Progenitor cell of endocrine pancreas (in vitro differentiated cells): Measurements from ENCODE around the gene CISH. TPM values are rescaled to one million over a fixed set of nuclear protein-coding genes. Genes with fewer than 3 reads are reported as not detected.

ENCODE experiments used
- DNase-seq: peaks from one replicate; pipeline ENCODE4 v3.0.0; 2021; ENCODE audit warnings: low spot score; ENCODE audit not compliant: unreplicated experiment
- H3K27ac Mint-ChIP-seq: 2 replicates; pipeline ENCODE4 v1.8.0; 2021; ENCODE audit warnings: mild to moderate bottlenecking, moderate library complexity, mixed read lengths
- H3K27me3 Mint-ChIP-seq: 2 replicates; pipeline ENCODE4 v1.8.0; 2021; ENCODE audit warnings: mixed read lengths
- H3K36me3 Mint-ChIP-seq: 2 replicates; pipeline ENCODE4 v1.8.0; 2022; ENCODE audit warnings: mixed read lengths; ENCODE audit not compliant: insufficient read depth
- H3K4me1 Mint-ChIP-seq: 2 replicates; pipeline ENCODE4 v1.8.0; 2021; ENCODE audit warnings: low read depth, mixed read lengths
- H3K4me3 Mint-ChIP-seq: 2 replicates; pipeline ENCODE4 v1.8.0; 2021; ENCODE audit warnings: low read depth, mild to moderate bottlenecking, moderate library complexity, mixed read lengths
- H3K9me3 Mint-ChIP-seq: 2 replicates; pipeline ENCODE4 v1.8.0; 2021; ENCODE audit warnings: low read depth, mixed read lengths
- total RNA-seq: library from RNA; stranded (reverse); gene quantifications from 2 replicates; pipeline ENCODE4 v1.2.1, GENCODE V29; 2021
- TF ChIP-seq, protein P1 (sequence below): fragments of 200-600 bp; sonication (generic); IDR thresholded peaks from one replicate; pipeline ENCODE4 v1.5.0; 2021; ENCODE audit warnings: antibody characterized with exemption, mild to moderate bottlenecking; ENCODE audit not compliant: unreplicated experiment

CISH gene
- total RNA-seq, 1 donor from 2014 or later, result 5.2 TPM

DNA sequence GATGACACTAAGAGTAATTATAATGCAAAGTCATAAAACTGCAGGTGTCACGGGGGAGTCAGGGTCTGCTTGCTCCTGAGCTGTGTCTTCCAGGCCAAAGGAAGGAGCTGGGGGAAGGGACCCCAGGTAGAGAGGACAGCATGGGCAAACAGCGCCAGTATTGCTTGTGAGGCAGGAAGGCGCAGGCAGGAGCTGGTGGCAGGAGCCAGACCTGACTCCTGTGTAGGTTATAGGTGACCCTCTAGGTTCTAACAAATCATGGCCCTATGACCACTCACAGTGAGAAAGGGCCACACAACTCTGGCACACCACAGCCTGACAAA lies 1.9 kb downstream of the CISH start:
- no peak overlapping the region for H3K27ac Mint-ChIP-seq
- peak overlapping the region; percentile 24 for H3K4me3 Mint-ChIP-seq
- TF ChIP-seq, protein P1, sequence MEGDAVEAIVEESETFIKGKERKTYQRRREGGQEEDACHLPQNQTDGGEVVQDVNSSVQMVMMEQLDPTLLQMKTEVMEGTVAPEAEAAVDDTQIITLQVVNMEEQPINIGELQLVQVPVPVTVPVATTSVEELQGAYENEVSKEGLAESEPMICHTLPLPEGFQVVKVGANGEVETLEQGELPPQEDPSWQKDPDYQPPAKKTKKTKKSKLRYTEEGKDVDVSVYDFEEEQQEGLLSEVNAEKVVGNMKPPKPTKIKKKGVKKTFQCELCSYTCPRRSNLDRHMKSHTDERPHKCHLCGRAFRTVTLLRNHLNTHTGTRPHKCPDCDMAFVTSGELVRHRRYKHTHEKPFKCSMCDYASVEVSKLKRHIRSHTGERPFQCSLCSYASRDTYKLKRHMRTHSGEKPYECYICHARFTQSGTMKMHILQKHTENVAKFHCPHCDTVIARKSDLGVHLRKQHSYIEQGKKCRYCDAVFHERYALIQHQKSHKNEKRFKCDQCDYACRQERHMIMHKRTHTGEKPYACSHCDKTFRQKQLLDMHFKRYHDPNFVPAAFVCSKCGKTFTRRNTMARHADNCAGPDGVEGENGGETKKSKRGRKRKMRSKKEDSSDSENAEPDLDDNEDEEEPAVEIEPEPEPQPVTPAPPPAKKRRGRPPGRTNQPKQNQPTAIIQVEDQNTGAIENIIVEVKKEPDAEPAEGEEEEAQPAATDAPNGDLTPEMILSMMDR, result no peak
- H3K27me3 Mint-ChIP-seq, result peaks cover 18% of the 10 kb centered on the region
- DNase-seq, result no peak
- H3K36me3 Mint-ChIP-seq, result peaks cover 3% of the 10 kb centered on the region
- no peaks in the 10 kb centered on the region for H3K9me3 Mint-ChIP-seq
- peaks cover 17% of the 10 kb centered on the region for H3K4me1 Mint-ChIP-seq

DNA sequence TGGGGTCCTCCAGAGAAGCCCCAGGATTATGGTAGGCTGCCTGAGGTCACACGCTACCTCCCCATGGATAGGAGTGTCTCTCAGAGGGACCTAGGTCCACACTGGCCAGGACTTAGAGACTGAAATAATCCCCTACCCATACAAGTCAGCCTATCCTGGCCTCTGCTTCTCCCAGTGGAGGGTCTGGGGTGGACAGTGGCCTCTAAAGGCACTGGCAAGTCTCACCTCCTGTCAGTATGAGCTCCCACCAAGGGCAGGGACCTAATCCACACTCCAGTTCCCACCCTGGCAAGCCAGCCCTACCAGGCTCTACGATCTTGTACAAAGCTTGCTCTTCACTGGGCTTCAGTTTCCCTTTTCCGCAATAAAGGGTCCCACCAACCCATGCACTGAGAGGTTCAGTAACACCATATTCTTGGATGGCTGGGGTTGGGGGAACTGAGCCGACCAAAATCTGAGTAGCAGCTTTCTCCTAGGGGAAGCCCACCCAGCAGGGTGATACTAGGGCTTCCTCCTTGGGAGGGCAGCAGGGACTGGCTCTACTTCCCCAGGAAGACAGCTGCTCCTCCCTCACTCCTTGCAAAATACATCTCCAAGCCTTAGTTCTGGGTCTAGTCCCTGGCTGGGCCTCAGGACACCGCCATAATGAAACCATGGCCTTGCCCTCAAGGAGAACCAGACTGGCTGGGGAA lies 2.4 kb downstream of the CISH start:
- peaks cover 17% of the 10 kb centered on the region for H3K4me1 Mint-ChIP-seq
- H3K36me3 Mint-ChIP-seq, result peaks cover 3% of the 10 kb centered on the region
- peaks cover 18% of the 10 kb centered on the region for H3K27me3 Mint-ChIP-seq
- no peaks in the 10 kb centered on the region for H3K9me3 Mint-ChIP-seq
- H3K4me3 Mint-ChIP-seq, result peak overlapping the region; percentile 24
- no peak for DNase-seq
- TF ChIP-seq, protein P1, result no peak
- no peak overlapping the region for H3K27ac Mint-ChIP-seq

DNA sequence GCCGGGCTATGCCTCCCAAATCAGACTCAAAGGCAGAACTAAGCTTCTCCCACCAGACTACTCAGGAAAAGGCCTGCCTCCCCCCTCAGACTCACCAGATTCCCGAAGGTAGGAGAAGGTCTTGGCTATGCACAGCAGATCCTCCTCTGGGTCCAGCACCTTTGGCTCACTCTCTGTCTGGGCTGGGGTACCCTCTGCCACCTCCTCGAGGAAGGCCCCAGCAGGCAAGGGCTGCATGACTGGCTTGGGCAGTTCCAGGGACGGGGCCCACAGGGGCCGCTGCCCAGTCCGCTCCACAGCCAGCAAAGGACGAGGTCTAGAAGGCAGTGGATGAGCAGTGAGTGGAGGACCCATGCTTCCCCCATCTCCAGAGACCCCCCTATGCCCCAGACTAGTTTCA lies 3.3 kb downstream of the CISH start:
- Mint-ChIP-seq H3K27me3 (peaks cover 10% of the 10 kb centered on the region), H3K4me3 (no peak overlapping the region), H3K36me3 (peaks cover 3% of the 10 kb centered on the region), H3K4me1 (peaks cover 21% of the 10 kb centered on the region), H3K9me3 (no peaks in the 10 kb centered on the region), H3K27ac (no peak overlapping the region)
- TF ChIP-seq, protein P1, result no peak
- no peak for DNase-seq

DNA sequence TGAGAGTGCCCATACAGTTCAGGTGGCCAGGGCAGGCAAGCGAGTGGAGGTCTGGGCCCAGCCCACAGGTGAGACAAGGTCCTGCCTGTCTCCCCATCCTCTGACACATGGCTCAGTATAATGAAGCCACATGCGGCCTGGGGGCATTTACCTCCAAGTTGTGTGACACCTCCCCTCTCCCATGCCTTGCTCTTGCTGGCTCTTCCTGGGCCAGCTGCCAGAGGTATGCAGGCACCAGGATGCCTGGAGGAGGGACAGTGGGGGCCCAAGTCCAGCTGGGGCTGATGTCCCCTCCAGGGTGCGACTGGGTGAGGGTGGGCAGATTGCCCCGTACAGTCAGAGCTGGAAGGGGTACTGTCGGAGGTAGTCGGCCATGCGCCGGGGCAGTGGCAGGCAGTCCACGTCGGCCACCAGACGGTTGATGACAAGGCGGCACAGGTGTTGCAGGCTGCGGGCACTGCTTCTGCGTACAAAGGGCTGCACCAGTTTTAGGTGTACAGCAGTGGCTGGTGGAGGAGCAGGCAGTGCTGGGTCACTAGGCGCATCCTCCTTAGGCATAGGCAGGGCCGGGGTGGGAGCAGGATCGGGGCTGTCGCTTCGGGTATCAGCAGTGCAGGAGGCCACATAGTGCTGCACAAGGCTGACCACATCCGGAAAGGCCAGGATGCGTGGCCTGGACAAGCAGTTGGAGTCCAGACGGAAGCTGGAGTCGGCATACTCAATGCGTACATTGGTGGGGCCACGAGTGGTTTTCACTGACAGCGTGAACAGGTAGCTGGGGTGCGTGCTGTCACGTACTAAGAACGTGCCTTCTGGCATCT lies 4.1 kb downstream of the CISH start:
- Mint-ChIP-seq H3K9me3 (no peaks in the 10 kb centered on the region), H3K36me3 (peaks cover 3% of the 10 kb centered on the region), H3K27me3 (peaks cover 6% of the 10 kb centered on the region), H3K4me1 (peaks cover 25% of the 10 kb centered on the region), H3K4me3 (no peak overlapping the region), H3K27ac (no peak overlapping the region)
- no peak for DNase-seq
- TF ChIP-seq, protein P1, result no peak

- Mint-ChIP-seq H3K4me3 (no peak overlapping the region), H3K27ac (no peak overlapping the region), H3K36me3 (peaks cover 3% of the 10 kb centered on the region), H3K4me1 (peaks cover 27% of the 10 kb centered on the region), H3K27me3 (no peaks in the 10 kb centered on the region), H3K9me3 (no peaks in the 10 kb centered on the region)
- no peak for DNase-seq
- TF ChIP-seq, protein P1, result no peak
These were observed 5.0 kb downstream of the CISH start for GRCh38 chr3:50606596-50606995.
